ENCODE data around the gene ASCL4. TPM values are rescaled to one million over a fixed set of nuclear protein-coding genes. Genes with fewer than 3 reads are reported as not detected.

ASCL4 gene
- total RNA-seq, 1 experiment from 2014 or later = not detected

DNA sequence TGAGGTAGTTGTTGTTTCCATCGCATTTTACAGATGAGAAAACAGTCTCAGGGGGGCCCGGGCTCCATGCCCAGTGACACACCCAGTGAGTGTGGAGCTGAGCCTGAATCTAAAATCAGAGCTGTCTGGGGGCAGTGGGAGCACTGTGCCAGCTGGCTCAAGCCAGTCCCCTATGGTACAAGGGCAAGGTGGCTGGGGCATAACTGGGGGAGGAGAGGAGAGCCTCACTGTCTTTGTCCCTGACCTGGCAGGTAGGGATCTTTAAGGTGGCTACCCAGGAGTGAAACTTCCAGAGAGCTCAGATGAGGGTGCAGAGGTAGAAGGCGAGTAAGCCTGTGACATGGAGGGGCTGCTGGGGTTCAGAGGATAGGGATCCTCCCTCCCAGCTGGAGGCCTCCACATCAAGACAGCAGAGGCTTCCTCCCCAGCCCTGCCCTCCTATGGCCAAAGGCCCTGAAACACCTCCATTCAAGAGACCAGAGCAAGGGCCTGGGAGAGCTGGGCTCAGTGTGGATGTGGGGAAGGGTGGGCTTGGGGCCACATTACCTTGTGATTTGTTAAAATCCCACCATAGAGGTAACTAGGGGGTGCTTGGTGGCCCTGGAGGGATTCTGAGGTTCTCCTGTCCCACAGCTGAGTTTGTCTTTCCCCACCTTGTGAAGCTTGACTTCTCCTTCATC is 33.1 kb downstream of the ASCL4 start:
- Histone ChIP-seq H3K9me3 (ENCODE audit: control insufficient read depth, insufficient read depth, low read depth, low read length) (no peaks in the 10 kb centered on the region), H3K4me1 (ENCODE audit: control insufficient read depth, insufficient read depth, low read length) (no peaks in the 10 kb centered on the region), H3K36me3 (ENCODE audit: control insufficient read depth, insufficient read depth, low read length) (no peaks in the 10 kb centered on the region), H3K4me3 (ENCODE audit: low read depth in 2 of 2, low read length in 2 of 2) (no peak overlapping the region), H3K27ac (ENCODE audit: low read length) (no peak overlapping the region), H3K27me3 (ENCODE audit: control insufficient read depth, insufficient read depth, low read length) (peaks cover 3% of the 10 kb centered on the region; the same call in 1 of the 2 replicates)
- DNase-seq (ENCODE audit: low read depth, low spot score) = no peak
- intact Hi-C loops (cut with micrococcal nuclease; ENCODE audit: unreplicated experiment) (no loop called here), in situ Hi-C loops (cut with HindIII; ENCODE audit: low pct_unique_long_range_greater_than_20kb, low sequenced_read_pairs) (no loop called here)
- no TSS peak for BruUV-seq (replicated peaks)
- ChIA-PET CTCF (no interaction called here), POLR2A (no interaction called here)
- TF ChIP-seq, protein P1, sequence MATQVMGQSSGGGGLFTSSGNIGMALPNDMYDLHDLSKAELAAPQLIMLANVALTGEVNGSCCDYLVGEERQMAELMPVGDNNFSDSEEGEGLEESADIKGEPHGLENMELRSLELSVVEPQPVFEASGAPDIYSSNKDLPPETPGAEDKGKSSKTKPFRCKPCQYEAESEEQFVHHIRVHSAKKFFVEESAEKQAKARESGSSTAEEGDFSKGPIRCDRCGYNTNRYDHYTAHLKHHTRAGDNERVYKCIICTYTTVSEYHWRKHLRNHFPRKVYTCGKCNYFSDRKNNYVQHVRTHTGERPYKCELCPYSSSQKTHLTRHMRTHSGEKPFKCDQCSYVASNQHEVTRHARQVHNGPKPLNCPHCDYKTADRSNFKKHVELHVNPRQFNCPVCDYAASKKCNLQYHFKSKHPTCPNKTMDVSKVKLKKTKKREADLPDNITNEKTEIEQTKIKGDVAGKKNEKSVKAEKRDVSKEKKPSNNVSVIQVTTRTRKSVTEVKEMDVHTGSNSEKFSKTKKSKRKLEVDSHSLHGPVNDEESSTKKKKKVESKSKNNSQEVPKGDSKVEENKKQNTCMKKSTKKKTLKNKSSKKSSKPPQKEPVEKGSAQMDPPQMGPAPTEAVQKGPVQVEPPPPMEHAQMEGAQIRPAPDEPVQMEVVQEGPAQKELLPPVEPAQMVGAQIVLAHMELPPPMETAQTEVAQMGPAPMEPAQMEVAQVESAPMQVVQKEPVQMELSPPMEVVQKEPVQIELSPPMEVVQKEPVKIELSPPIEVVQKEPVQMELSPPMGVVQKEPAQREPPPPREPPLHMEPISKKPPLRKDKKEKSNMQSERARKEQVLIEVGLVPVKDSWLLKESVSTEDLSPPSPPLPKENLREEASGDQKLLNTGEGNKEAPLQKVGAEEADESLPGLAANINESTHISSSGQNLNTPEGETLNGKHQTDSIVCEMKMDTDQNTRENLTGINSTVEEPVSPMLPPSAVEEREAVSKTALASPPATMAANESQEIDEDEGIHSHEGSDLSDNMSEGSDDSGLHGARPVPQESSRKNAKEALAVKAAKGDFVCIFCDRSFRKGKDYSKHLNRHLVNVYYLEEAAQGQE (IDR thresholded peaks at IDR 0.05; ENCODE audit: insufficient read depth in 1 of 2, low read depth in 2 of 2, low read length in 1 of 2) = no peak
- TF ChIP-seq, protein P2, sequence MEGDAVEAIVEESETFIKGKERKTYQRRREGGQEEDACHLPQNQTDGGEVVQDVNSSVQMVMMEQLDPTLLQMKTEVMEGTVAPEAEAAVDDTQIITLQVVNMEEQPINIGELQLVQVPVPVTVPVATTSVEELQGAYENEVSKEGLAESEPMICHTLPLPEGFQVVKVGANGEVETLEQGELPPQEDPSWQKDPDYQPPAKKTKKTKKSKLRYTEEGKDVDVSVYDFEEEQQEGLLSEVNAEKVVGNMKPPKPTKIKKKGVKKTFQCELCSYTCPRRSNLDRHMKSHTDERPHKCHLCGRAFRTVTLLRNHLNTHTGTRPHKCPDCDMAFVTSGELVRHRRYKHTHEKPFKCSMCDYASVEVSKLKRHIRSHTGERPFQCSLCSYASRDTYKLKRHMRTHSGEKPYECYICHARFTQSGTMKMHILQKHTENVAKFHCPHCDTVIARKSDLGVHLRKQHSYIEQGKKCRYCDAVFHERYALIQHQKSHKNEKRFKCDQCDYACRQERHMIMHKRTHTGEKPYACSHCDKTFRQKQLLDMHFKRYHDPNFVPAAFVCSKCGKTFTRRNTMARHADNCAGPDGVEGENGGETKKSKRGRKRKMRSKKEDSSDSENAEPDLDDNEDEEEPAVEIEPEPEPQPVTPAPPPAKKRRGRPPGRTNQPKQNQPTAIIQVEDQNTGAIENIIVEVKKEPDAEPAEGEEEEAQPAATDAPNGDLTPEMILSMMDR (IDR thresholded peaks at IDR 0.05) = no peak
- TF ChIP-seq POLR2AphosphoS5 (IDR thresholded peaks at IDR 0.05; ENCODE audit: low read depth, low read length) = no peak
- no peak for TF ChIP-seq SIN3A (IDR thresholded peaks at IDR 0.05; ENCODE audit: borderline replicate concordance, insufficient read depth, low read depth, low read length)
- TF ChIP-seq TCF7L2 (IDR thresholded peaks at IDR 0.05; ENCODE audit: low read depth, low read length) = no peak
- no peak for ATAC-seq

DNA sequence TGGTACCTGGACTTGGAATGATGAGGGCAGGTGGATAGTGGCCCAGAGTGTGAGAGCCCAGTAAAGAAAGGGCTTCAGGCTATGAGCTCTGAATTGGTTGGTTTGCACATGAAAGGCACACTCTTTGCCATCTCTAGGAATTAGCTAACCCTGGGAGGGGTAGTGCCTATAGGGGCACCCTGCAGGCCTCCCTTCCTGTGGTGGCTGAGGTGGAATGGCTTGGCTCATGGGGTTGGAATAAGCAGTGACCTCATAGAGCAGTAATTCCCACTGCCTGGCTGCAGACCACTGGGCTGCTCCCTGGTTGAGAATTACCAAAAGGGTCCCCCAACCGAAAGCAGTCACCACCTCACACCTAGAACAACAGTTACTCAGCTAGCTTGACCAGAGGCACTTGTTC is 42.7 kb downstream of the ASCL4 start:
- Histone ChIP-seq H3K4me3 (ENCODE audit: low read depth in 2 of 2, low read length in 2 of 2) (no peak overlapping the region), H3K36me3 (ENCODE audit: control insufficient read depth, insufficient read depth, low read length) (no peaks in the 10 kb centered on the region), H3K27me3 (ENCODE audit: control insufficient read depth, insufficient read depth, low read length) (no peaks in the 10 kb centered on the region), H3K4me1 (ENCODE audit: control insufficient read depth, insufficient read depth, low read length) (no peaks in the 10 kb centered on the region), H3K27ac (ENCODE audit: low read length) (no peak overlapping the region), H3K9me3 (ENCODE audit: control insufficient read depth, insufficient read depth, low read depth, low read length) (peaks cover 8% of the 10 kb centered on the region; the same call in 1 of the 2 replicates)
- TF ChIP-seq, protein P1 (IDR thresholded peaks at IDR 0.05; ENCODE audit: insufficient read depth in 1 of 2, low read depth in 2 of 2, low read length in 1 of 2) = no peak
- no peak for TF ChIP-seq POLR2AphosphoS5 (IDR thresholded peaks at IDR 0.05; ENCODE audit: low read depth, low read length)
- no peak for TF ChIP-seq TCF7L2 (IDR thresholded peaks at IDR 0.05; ENCODE audit: low read depth, low read length)
- TF ChIP-seq SIN3A (IDR thresholded peaks at IDR 0.05; ENCODE audit: borderline replicate concordance, insufficient read depth, low read depth, low read length) = no peak
- TF ChIP-seq, protein P2 (IDR thresholded peaks at IDR 0.05) = no peak
- DNase-seq (ENCODE audit: low read depth, low spot score) (no peak), ATAC-seq (no peak)
- in situ Hi-C loops (cut with HindIII; ENCODE audit: low pct_unique_long_range_greater_than_20kb, low sequenced_read_pairs) = no loop called here
- ChIA-PET POLR2A (no interaction called here), CTCF (no interaction called here)
- no TSS peak for BruUV-seq (replicated peaks)
- intact Hi-C loops (cut with micrococcal nuclease; ENCODE audit: unreplicated experiment) = no loop called here
